Stimulated activated CD8-positive, alpha-beta memory T cell treated with anti-CD3 and anti-CD28 coated beads, Interleukin-7, amount 100 ng/mL, for 4 hours (primary cell): ENCODE measurements around the gene KIDINS220.

Experiments used
- DNase-seq, 2 donors: peaks; one replicate each; pipeline ENCODE4 v3.0.0-alpha.2; 2020; ENCODE audit warnings: low read depth in 2 of 2

KIDINS220 gene

GRCh38 chr2:8836971-8837794 is at the start of gene KIDINS220:
KIDINS220 (minus strand) TSS chr2:8837613; CDS start chr2:8827093, 10,520 bp downstream.
- DNase-seq, result peak; percentile 70 to 75

GRCh38 chr2:8886876-8887275 is 49.5 kb upstream of the KIDINS220 start:
- no peak for DNase-seq

- DNase-seq, result no peak
Observed at GRCh38 chr2:8886202-8886518, 48.7 kb upstream of the KIDINS220 start.

GRCh38 chr2:8885449-8886201 is 48.2 kb upstream of the KIDINS220 start:
- DNase-seq, result no peak

- DNase-seq, result no peak
Observed at GRCh38 chr2:8884812-8885211, 47.4 kb upstream of the KIDINS220 start.

GRCh38 chr2:8882094-8882493 is 44.7 kb upstream of the KIDINS220 start:
- no peak for DNase-seq

GRCh38 chr2:8877894-8878293 is 40.5 kb upstream of the KIDINS220 start:
- DNase-seq, result no peak

GRCh38 chr2:8877332-8877731 is 39.9 kb upstream of the KIDINS220 start:
- DNase-seq, result no peak

GRCh38 chr2:8876628-8877027 is 39.2 kb upstream of the KIDINS220 start:
- no peak for DNase-seq

GRCh38 chr2:8872821-8873432 is 35.5 kb upstream of the KIDINS220 start:
- DNase-seq, result no peak

- DNase-seq, result no peak
Observed at GRCh38 chr2:8870441-8870840, 33.0 kb upstream of the KIDINS220 start.

- DNase-seq, result no peak
Observed at GRCh38 chr2:8867363-8867762, 29.9 kb upstream of the KIDINS220 start.

GRCh38 chr2:8863331-8863953 is 26.0 kb upstream of the KIDINS220 start:
- no peak for DNase-seq

GRCh38 chr2:8862230-8862629 is 24.8 kb upstream of the KIDINS220 start:
- DNase-seq, result no peak

GRCh38 chr2:8861797-8862196 is 24.4 kb upstream of the KIDINS220 start:
- DNase-seq, result no peak

GRCh38 chr2:8860239-8860638 is 22.8 kb upstream of the KIDINS220 start:
- DNase-seq, result no peak

- no peak for DNase-seq
Observed at GRCh38 chr2:8858910-8859309, 21.5 kb upstream of the KIDINS220 start.

- no peak for DNase-seq
Observed at GRCh38 chr2:8858264-8858663, 20.9 kb upstream of the KIDINS220 start.

GRCh38 chr2:8857709-8858108 is 20.3 kb upstream of the KIDINS220 start:
- DNase-seq, result no peak

GRCh38 chr2:8856176-8856575 is 18.8 kb upstream of the KIDINS220 start:
- DNase-seq, result no peak

- no peak for DNase-seq
Observed at GRCh38 chr2:8855010-8855409, 17.6 kb upstream of the KIDINS220 start.

- no peak for DNase-seq
Observed at GRCh38 chr2:8853426-8853825, 16.0 kb upstream of the KIDINS220 start.
